Stomach (tissue), 9 donors: ENCODE data around the gene GPS2. TPM values are rescaled to one million over a fixed set of nuclear protein-coding genes. Genes with fewer than 3 reads are reported as not detected.

ENCODE experiments used
- DNase-seq, 2 donors: peaks; one replicate each; pipeline versions ENCODE4 v3.0.0 to v3.0.0-alpha.2; 2013 to 2019
- H3K27ac ChIP-seq, 5 donors: fragments of 200-600 bp in 4 of 5; sonication (generic) in 4 of 5; one replicate each; pipeline ENCODE4 v1.5.1; 2013 to 2019; ENCODE audit warnings: mild to moderate bottlenecking in 1 of 5, moderate library complexity in 1 of 5
- H3K27me3 ChIP-seq, 3 donors: fragments of 200-600 bp; sonication (generic); one replicate each; pipeline ENCODE4 v1.5.1; 2017 to 2019; ENCODE audit warnings: mixed run types in 1 of 3
- H3K36me3 ChIP-seq, 4 donors: fragments of 200-600 bp; sonication (generic); 1 replicate in 3 of 4; 2 replicates in 1 of 4; pipeline ENCODE4 v1.5.1; 2016 to 2019
- H3K4me1 ChIP-seq, 4 donors: fragments of 200-600 bp; sonication (generic); one replicate each; pipeline ENCODE4 v1.5.1; 2016 to 2019
- H3K4me3 ChIP-seq, 4 donors: fragments of 200-600 bp; sonication (generic) in 3 of 4; one replicate each; pipeline ENCODE4 v1.5.1; 2016 to 2019; ENCODE audit warnings: mild to moderate bottlenecking in 1 of 4
- H3K9me3 ChIP-seq, 4 donors: fragments of 200-600 bp; sonication (generic); one replicate each; pipeline ENCODE4 v1.5.1; 2016 to 2019
- EP300 ChIP-seq: sonication (generic); formaldehyde crosslinking; IDR thresholded peaks from one replicate; pipeline ENCODE4 v1.6.1; 2017; ENCODE audit warnings: antibody characterized with exemption
- POLR2A ChIP-seq, 4 donors: fragments of 450-650 bp; IDR thresholded peaks; one replicate each; pipeline ENCODE4 v1.6.1; 2016; ENCODE audit warnings: antibody characterized with exemption in 4 of 4, control low read depth in 2 of 4, mild to moderate bottlenecking in 1 of 4, moderate library complexity in 1 of 4
- POLR2AphosphoS5 ChIP-seq, 3 donors: sonication (generic); formaldehyde crosslinking; IDR thresholded peaks; one replicate each; pipeline ENCODE4 v1.6.1; 2016; ENCODE audit warnings: antibody characterized with exemption in 3 of 3
- WGBS, 5 donors: extraction: QIAGEN DNeasy Blood & Tissue Kit in 3 of 5; methylation state at CpG; one replicate each; pipeline versions ENCODE4 v1.1.5 to v1.1.7; 2013 to 2018; 5-methylcytosine and 5-hydroxymethylcytosine counted together
- intact Hi-C: fragments of 100-400 bp; cut with DNase I; formaldehyde crosslinking; loops from one replicate; pipeline ENCODE4 v1.15.1; 2023; ENCODE audit warnings: low total_unique reads
- polyA plus RNA-seq, 3 donors: library from polyadenylated mRNA; stranded (reverse); fragments of 200-250 nt; gene quantifications; one replicate each; pipeline ENCODE4 v1.2.3, GENCODE V29; 2013
- total RNA-seq, 5 donors: library from RNA; depleted of rRNA; stranded (reverse); fragments of >200 nt; gene quantifications; one replicate each; pipeline versions ENCODE4 v1.1.0 to v1.2.3, GENCODE V29; 2014 to 2016
- TF ChIP-seq, protein P1 (sequence below), 7 experiments: fragments of 450-650 bp in 4 of 7; fragments of 200-600 bp in 3 of 7; sonication (generic) in 3 of 7; IDR thresholded peaks; one replicate each; pipeline ENCODE4 v1.5.1; 2016 to 2019; ENCODE audit warnings: antibody characterized with exemption in 7 of 7, control low read depth in 2 of 7, mild to moderate bottlenecking in 1 of 7
- donor health status: healthy with polysubstance abuse.
- donor health status: Bipolar disorder and iron deficiency.
- donor health status: healthy.

Gene GPS2
- total and polyA plus RNA-seq, 8 donors = 23.9 to 91.6 (median 71.1) TPM

DNA sequence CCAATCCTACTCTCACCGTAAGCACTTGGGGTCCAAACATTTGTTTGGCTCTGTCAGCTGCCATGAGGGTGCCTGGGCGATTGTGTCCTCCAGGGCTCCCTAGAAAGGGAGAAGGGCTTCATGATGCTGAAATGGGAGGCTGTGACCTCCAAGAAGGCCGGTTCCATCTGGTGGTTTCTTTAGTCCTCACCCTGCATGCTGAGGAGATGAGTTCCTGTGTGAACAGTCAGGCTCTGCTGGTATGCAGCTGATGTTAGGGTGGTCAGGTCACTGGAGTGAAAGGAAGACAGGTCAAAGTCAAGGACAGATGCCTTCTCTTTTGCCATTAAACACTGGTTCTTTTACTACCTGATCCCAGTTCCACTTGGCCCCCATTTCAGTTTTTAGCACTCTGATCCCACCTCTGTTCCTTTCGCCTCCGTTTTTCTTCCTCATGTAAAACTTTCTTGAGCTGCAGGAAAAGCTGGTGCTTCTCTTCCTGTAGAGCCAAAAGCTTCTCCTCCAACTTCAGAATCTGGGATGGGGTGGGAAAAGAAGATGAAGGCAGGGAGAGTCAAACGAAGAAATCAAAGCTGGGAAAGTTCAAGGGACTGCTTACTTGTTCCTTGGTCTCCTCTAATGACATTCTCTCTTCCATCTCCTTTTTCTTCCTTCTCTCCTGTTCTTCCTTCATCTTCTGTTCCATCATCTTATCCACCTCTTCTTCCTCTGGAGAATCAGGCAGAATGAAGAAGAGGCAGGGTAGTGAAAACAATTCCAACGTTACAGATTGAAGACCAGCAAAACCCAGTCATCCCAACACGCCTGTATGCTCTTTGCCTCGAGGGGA lies 1.1 kb downstream of the GPS2 start:
- Histone ChIP-seq H3K36me3 (peaks cover 62 to 82% (median 74%) of the 10 kb centered on the region in 4 donors), H3K27me3 (no peaks in the 10 kb centered on the region), H3K9me3 (no peaks in the 10 kb centered on the region), H3K4me1 (peaks cover 46 to 68% (median 61%) of the 10 kb centered on the region in 4 donors), H3K4me3 (peak overlapping the region; percentile 83 to 99 (median 94)), H3K27ac (peak overlapping the region; percentile 94 to 100 (median 97))
- intact Hi-C loops = no loop called here
- TF ChIP-seq, protein P1, sequence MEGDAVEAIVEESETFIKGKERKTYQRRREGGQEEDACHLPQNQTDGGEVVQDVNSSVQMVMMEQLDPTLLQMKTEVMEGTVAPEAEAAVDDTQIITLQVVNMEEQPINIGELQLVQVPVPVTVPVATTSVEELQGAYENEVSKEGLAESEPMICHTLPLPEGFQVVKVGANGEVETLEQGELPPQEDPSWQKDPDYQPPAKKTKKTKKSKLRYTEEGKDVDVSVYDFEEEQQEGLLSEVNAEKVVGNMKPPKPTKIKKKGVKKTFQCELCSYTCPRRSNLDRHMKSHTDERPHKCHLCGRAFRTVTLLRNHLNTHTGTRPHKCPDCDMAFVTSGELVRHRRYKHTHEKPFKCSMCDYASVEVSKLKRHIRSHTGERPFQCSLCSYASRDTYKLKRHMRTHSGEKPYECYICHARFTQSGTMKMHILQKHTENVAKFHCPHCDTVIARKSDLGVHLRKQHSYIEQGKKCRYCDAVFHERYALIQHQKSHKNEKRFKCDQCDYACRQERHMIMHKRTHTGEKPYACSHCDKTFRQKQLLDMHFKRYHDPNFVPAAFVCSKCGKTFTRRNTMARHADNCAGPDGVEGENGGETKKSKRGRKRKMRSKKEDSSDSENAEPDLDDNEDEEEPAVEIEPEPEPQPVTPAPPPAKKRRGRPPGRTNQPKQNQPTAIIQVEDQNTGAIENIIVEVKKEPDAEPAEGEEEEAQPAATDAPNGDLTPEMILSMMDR (IDR thresholded peaks at IDR 0.05) = no peak
- TF ChIP-seq POLR2AphosphoS5 (IDR thresholded peaks at IDR 0.05) (no peak), POLR2A (IDR thresholded peaks at IDR 0.05) (no peak), EP300 (no peak)
- no peak for DNase-seq
- 42 to 49% (median 46%) methylated on average over 9 of the region's 9 CpGs for WGBS, 5 donors

DNA sequence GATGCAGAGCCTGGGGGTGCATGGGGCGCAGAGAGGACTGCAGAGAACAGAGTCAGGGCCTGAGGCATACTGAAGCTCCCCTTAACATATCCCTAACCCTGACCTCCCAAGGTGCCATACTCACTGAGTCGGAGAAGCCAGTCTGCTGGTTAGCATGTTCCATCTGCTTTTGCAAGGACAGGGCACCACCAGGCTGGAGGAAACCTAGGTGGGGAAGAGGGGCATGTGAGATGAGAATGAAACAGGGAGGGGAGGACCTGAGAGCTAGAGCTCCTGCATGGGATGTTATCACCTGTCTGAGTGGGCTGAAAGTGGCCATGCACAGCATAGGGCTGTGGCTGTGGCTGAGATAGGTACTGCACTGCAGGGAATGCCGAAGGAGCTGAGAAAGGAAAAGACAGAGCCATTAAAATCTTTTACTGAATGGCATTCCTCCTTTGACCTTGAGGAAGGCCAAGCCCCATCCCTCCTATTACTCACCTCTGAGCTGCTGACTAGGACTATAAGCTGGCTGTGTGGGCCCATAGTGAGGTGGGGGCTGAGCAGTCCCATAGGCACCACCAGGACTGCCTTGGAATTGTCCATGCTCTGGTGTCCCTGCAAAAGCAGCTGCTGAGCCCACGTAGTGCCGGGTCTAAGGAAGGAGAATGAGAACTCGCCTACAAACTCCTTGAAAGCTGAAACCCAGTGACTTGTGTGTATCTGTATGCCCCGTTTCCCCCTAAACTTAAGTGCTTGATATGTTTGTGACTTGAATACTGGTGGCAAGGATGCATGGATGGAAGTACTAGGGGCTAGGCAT lies 1.9 kb downstream of the GPS2 start:
- no peaks in the 10 kb centered on the region for H3K9me3 ChIP-seq
- intact Hi-C loops = no loop called here
- H3K4me3 ChIP-seq = peak overlapping the region in 2 of 4 donors; percentile 95 to 99
- TF ChIP-seq, protein P1 (IDR thresholded peaks at IDR 0.05) = peak in 1 of 7 experiments; percentile 11
- TF ChIP-seq EP300 = no peak
- WGBS, 5 donors = 80 to 88% (median 83%) methylated on average over 7 of the region's 7 CpGs
- peaks cover 56 to 74% (median 66%) of the 10 kb centered on the region in 4 donors for H3K36me3 ChIP-seq
- peaks cover 49 to 75% (median 65%) of the 10 kb centered on the region in 4 donors for H3K4me1 ChIP-seq
- no peak for DNase-seq
- no peaks in the 10 kb centered on the region for H3K27me3 ChIP-seq
- H3K27ac ChIP-seq = peak overlapping the region in 3 of 5 donors; percentile 29 to 100 (median 46)

DNA sequence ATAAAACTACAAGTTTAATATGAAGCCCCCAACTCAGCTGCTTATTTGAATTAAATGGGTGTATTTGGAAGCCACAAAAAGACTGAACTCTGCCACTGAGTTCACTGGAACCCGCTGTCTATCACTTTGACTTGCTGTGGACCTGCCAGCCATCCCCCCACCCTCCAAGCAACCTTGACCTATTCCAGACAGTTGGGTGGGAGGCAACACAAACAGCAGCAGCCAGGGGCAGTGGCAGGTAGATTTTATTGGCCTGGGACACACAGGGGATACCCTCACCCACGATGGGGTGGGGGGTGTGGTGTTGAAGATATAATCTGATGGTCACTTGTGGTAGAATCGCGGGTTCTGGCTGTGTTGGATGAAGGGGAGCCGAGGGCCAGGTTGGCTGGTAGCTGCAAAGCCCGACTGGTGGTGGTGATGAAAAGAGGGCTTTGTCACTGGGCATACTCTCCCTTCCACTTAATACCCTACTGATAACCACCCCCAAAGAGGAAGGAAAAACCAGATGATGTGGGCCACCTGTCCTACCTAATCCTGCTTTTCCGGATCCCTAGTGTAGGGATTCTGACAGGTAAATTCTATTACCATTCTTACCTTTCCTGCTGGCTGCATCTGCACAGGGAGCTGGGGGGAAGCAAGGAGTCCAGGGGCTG lies 2.6 kb downstream of the GPS2 start:
- Histone ChIP-seq H3K27me3 (no peaks in the 10 kb centered on the region), H3K4me3 (peak overlapping the region in 1 of 4 donors; percentile 1), H3K27ac (peak overlapping the region in 2 of 5 donors; percentile 46 to 100), H3K4me1 (peaks cover 49 to 75% (median 65%) of the 10 kb centered on the region in 4 donors), H3K36me3 (peaks cover 49 to 67% (median 58%) of the 10 kb centered on the region in 4 donors), H3K9me3 (no peaks in the 10 kb centered on the region)
- DNase-seq = no peak
- intact Hi-C loops = no loop called here
- TF ChIP-seq, protein P1 (IDR thresholded peaks at IDR 0.05) = no peak
- TF ChIP-seq EP300 = no peak
- TF ChIP-seq POLR2A (IDR thresholded peaks at IDR 0.05) = no peak
- no peak for TF ChIP-seq POLR2AphosphoS5 (IDR thresholded peaks at IDR 0.05)
- 66 to 79% (median 75%) methylated on average over 7 of the region's 7 CpGs for WGBS, 5 donors
